HG02938 (cell line): ENCODE data around the gene KCNK3.
"Not testable (repeated sequence)": the region's sequence is repeated elsewhere in the genome, so short reads cannot be mapped to it uniquely, and the experiment has no call there.

Experiments
- ATAC-seq: cut with Tn5 transposase; IDR thresholded peaks from one replicate; pipeline ENCODE4 v1.9.1; 2021; ENCODE audit warnings: mild to moderate bottlenecking, moderate library complexity; ENCODE audit not compliant: unreplicated experiment

KCNK3 gene

DNA sequence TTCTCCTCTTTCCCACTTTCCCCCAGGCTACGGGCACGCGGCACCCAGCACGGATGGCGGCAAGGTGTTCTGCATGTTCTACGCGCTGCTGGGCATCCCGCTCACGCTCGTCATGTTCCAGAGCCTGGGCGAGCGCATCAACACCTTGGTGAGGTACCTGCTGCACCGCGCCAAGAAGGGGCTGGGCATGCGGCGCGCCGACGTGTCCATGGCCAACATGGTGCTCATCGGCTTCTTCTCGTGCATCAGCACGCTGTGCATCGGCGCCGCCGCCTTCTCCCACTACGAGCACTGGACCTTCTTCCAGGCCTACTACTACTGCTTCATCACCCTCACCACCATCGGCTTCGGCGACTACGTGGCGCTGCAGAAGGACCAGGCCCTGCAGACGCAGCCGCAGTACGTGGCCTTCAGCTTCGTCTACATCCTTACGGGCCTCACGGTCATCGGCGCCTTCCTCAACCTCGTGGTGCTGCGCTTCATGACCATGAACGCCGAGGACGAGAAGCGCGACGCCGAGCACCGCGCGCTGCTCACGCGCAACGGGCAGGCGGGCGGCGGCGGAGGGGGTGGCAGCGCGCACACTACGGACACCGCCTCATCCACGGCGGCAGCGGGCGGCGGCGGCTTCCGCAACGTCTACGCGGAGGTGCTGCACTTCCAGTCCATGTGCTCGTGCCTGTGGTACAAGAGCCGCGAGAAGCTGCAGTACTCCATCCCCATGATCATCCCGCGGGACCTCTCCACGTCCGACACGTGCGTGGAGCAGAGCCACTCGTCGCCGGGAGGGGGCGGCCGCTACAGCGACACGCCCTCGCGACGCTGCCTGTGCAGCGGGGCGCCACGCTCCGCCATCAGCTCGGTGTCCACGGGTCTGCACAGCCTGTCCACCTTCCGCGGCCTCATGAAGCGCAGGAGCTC, 35.4 kb downstream of the KCNK3 start:
- ATAC-seq = no peak

- no peak for ATAC-seq
Measured at GRCh38 chr2:26729311-26729710, 36.8 kb downstream of the KCNK3 start.

GRCh38 chr2:26730549-26731344, 38.2 kb downstream of the KCNK3 start:
- no peak for ATAC-seq

- no peak for ATAC-seq
Measured at GRCh38 chr2:26731714-26732113, 39.2 kb downstream of the KCNK3 start.

DNA sequence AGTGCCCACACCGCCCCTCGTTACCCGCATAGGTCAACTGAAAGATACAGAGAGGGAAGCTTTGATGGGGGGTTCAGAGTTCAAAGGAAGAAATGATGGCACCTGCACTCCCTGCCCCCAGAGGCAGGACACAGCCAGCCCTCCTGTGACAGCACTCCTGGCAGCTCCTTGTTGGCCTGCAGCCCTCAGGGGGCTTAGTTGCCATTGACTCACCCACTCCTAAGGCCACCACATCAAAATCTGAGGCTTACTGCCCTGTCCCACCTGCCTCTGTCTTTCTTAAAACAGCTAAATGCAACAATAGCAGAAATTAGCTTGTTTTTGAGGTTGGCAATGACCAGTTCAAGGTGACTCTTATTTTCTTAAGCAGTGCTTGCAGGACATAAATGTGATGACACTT, 39.9 kb downstream of the KCNK3 start:
- ATAC-seq = no peak

GRCh38 chr2:26733413-26733812, 40.9 kb downstream of the KCNK3 start:
- ATAC-seq = no peak

GRCh38 chr2:26735097-26735496, 42.6 kb downstream of the KCNK3 start:
- ATAC-seq = no peak

- no peak for ATAC-seq
Measured at GRCh38 chr2:26735883-26736588, 43.5 kb downstream of the KCNK3 start.

DNA sequence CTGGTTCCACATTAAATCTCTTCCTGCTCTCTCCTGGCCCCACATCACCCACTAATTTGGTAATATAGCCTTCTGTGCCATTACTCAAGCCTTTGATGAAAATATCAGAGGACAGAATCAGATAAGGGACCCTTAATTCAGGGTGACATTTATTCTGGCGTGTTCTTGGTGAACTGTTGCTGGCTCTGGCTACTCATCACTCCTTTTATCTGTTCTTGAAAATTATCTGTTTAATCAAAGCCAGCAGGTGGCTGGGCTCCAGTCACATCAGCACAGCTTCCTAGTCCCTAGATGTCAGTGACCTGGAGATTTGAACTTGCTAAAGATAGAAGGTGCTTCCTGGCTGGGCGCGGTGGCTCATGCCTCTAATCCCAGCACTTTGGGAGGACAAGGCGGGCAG, 44.7 kb downstream of the KCNK3 start:
- no peak for ATAC-seq

DNA sequence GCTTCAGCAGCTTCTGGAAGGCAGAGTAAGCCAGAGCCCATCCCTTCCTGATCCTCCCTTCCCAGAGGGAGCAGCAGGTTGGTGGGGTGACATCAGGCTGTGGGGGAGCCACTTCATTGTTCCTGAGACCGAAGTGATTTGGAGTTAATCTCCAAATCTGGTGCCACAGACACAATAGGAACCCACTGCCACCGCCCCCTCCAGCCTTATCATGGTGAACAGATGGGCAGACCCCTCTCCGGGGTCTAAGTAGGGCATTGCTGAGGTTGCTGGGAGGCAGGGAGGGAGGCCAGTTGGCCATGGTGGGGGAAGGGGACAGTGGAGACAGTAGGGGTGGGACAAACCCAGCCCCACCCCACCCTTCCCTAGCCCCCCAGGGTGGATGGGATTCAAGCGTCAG, 46.0 kb downstream of the KCNK3 start:
- ATAC-seq = no peak

DNA sequence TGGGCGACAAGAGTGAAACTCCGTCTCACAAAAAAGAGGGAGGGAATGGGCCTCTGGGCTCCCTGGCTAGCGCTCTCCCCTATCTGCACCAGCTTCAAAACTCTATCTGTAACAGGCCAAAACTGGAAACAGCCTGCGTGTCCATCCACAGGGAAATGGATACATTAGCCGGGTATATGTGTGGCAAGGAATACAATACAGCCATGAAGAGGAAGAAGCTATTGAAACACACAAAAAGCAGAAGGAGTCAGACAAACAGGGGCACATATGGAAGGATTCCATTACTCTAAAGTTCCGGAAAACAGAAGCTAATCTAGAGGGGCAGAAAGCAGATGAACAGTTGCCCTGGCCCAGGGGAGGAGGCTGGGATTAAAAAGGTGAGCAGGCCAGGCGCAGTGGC, 47.0 kb downstream of the KCNK3 start:
- no peak for ATAC-seq

DNA sequence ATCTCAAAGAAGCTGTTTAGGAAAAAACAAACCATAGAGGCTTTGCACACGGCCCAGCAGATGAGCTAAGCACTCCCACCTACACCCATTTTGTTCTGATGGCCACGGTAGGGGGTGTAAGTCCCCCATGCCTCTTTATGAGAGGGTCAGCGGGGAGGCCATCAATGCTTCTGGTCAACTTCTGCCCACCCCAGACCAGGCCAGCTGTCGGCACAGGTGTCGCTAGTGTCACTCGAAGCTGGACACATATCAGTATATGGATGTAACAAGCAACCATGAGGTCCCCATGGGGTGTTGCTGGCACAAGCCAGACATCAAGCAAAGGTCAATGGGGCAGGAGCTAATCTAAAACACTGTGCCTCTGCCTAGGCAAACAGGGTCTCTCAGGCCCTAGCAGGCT, 47.8 kb downstream of the KCNK3 start:
- ATAC-seq = no peak

- ATAC-seq = no peak
Measured at GRCh38 chr2:26740890-26741302, 48.4 kb downstream of the KCNK3 start.

GRCh38 chr2:26742048-26742770, 49.7 kb downstream of the KCNK3 start:
- ATAC-seq = no peak

DNA sequence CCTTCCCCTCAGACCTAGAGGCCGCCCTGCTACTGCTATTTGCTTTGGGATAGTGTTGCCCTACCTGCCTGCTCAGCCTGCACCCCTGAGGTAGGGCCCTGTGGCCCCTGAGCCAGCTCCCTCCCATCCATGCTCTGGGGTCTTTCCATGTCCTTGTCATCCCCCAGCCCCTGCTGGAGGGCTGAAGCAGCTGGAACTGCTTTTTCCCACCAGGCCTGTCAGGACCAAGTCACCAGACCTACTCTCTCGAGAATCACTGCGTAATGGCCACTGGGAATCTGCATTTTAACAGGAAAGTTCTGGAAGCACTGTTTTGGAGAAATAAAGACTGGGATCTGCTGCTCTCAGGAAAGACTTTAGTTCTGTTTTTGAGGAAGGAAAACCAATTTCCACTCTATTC, 51.3 kb downstream of the KCNK3 start:
- ATAC-seq = no peak

DNA sequence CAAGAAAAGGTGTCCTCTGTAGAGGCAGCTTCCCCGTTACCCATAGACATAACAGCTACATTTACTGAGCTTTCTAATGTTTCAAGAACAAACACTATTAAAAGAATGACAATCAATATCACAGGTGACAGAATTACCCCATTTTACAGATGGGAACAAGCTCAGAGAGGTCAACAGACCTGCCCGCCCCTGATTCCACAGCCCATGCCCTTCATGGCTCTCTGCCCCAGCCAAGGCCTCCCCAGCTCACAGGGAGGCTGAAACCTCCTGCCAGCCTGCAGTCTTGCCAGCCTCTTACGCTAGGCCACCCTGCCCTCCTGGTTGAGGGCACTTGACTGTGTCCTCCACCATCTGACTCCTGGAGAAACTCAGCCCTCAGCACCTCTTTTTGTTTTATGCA, 52.4 kb downstream of the KCNK3 start:
- ATAC-seq = no peak

GRCh38 chr2:26745609-26746327, 53.2 kb downstream of the KCNK3 start:
- ATAC-seq = no peak

DNA sequence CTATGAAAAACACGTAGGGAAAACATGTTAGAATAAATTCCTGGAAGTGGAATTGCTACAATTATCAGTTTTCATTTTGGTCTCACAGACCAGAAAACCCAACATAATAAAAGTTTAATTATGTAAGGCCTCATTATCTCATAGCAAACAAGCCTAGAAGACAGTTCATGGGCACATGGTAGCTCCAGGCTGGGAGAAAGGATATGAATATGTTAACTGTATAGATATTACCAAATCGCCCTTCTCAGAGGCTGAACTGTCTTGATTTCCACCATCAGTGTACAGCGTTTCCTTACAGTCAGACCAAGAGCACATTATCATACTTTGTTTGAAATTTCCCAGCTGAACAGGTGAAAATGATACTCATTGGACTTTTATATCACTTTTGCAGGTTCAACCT, 54.4 kb downstream of the KCNK3 start:
- ATAC-seq = no peak

DNA sequence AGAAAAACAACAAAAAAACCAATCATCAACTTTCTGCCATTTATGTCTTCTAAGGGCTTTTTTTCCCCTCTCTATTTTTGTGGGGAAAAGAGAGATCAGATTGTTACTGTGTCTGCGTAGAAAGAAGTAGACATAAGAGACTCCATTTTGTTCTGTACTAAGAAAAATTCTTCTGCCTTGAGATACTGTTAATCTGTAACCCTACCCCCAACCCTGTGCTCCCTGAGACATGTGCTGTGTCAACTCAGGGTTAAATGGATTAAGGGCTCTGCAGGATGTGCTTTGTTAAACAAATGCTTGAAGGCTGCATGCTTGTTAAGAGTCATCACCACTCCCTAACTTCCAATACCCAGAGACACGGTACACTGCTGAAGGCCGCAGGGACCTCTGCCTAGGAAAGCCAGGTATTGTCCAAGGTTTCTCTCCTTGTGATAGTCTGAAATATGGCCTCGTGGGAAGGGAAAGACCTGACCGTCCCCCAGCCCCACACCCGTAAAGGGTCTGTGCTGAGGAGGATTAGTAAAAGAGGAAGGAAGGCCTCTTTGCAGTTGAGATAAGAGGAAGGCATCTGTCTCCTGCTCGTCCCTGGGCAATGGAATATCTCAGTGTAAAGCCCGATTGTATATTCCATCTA, 57.4 kb downstream of the KCNK3 start:
- ATAC-seq = not testable (repeated sequence)

GRCh38 chr2:26750467-26750866, 57.9 kb downstream of the KCNK3 start:
- ATAC-seq = not testable (repeated sequence)
